DOHH2 (cell line): ENCODE measurements around the gene DISC1.
A peak's percentile ranks its signal among the peaks of the same experiment; 100 is the strongest.

Experiments
- CTCF ChIP-seq: fragments of 200-600 bp; sonication (generic); IDR thresholded peaks from one replicate; pipeline ENCODE4 v1.5.1; 2014; ENCODE audit warnings: antibody characterized with exemption, mild to moderate bottlenecking, low read depth, low read length; ENCODE audit not compliant: poor library complexity, severe bottlenecking
- EZH2phosphoT487 ChIP-seq: fragments of 200-600 bp; sonication (generic); IDR thresholded peaks from 2 replicates; pipeline ENCODE4 v1.6.1; 2017; ENCODE audit warnings: borderline replicate concordance, mild to moderate bottlenecking, antibody characterized with exemption, low read length, moderate library complexity, mixed read lengths

DNA sequence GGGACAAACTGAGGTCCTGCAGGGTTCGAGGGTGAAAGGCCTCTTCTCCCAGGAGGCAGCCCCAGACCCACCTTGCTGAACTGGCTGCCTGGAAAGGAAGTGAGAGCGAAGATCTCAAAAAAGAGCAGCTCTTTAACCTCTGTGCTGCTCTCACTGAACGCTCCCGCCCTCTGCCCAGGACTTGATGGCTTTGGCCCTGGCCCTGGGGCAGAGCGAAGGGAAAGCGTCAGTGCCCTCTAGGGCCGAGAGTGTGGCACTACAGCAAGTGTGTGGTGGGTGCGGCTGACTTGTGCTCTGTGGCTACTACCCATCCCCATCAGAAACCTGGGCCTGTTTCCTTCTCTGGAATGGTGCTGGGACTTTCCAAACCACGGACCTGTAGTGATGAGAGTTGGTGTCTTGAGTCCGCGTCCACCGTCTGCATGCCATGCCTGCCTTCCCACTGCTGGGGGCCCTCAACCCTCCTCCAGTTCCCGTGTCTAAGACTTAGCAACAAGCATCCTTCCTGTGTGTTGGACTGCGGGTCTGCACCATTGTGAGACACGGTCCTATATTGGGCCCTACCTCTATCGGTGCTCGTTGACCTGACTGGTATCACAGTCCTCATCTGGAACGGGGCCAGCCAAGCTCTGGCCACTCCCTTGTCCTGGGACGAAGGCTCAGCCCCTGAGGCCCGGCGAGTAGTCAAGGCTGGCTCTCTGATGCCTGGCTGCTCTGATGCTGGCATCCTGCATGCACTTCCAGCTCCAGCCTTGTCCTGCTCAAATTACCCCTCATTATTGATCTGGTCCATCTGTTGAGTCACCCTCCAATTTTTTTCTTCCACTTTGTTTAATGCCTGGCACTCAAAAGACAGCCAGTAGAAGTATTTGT, 180.3 kb downstream of the DISC1 start:
- TF ChIP-seq EZH2phosphoT487 (no peak), CTCF (peak; percentile 70)
